ENCODE data around the gene STN1.

STN1 gene

DNA sequence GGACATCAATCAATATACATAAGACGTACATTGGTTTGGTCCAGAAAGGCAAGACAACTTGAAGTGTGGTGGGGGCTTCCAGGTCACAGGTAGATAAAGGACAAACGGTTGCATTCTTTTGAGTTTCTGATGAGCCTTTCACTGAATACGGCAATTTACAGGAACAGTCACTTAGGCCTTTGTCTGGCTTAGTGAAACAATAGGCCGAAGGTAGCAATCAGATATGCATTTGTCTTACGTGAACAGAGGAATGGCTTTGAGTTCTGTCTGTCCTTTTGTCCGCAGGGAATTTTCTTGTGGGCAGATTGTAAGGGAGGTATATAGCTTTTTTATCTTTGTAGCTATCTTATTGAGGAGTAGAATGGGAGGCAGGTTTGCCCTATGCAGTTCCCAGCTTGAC is 10.8 kb upstream of the STN1 start:
- no peak for DNase-seq

DNA sequence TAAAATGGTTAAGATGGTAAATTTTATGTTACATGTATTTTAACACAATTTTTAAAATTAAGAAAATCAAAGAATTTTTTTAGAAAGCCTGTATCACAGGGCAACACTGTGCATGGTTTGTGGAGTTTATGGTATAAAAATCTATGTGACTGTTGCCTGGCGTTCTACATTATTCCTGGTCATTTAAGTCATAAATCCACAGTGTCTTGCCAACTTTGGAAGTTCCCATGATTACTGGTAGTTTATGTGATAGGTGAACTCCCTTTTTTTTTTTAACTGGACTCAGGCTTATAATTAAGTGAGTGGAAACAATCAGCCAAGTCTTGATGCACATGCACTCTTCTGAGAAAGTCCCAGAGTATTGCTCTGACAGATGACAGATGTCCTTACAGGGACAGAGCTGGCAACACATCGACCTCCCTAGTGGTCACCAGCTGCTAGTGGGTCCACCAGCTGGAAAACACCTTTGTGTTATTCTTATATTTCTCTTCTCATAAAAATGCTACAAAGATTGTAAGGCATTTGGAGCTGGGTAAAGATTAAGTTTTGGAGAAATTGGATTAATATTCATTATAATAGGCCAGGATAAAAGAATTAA is 8.8 kb upstream of the STN1 start:
- no peak for DNase-seq

DNA sequence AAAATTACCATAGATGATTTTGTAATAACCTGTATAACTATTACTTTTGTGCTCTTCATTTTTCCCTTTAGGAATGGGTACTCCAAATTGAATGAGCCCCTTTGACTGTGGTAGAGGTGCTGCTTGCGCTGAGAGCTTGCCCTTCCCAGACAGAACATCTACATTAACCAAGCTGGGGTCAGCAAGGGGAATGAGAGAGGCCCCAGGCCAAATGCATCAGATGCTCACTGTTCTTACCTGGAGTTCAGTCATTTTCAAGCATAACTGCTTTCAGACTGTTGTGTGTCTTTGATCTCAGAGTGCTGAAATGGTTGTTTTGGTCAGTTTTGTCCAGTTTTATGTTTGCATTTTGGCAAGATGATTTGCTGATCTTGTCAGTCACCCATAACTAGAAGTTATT is 7.6 kb upstream of the STN1 start:
- no peak for DNase-seq

DNA sequence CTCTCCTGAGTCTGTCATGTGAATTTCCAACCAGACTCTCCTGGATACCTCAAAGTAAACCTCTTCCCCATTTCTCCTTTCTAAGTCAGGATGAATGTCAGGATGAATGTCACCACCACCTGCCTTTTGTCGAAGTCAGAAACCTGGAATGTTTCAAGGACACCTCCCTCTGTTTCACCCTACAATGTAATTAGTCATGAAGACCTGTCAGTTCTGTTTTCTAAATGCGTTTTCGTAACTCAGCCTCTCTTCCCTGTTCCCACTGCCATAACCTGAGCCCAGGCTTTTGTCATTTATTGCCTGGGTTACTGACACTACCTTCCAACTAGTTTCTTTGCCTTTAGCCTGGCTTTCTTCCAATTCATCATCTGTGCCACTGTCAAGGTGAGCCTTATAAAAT is 5.5 kb upstream of the STN1 start:
- no peak for DNase-seq

DNA sequence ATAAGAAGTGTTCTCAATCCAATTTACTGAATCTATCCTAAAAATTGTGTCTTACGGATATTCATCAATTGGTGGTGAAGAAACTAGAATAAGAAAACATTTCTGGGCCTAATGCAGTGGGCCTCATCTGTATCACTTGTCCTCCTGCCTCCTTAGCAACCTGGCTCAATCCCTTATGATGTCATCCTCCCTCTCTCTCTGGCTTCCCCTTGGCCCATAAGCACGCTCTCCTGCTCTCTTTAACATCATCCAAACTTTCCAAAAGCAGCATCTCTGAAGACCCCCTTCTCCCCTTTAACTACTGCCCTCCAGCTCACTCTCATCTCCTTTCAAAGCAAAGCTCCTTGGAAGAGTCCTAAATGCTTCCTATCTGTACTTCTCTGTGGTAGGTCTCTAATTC is 4.7 kb upstream of the STN1 start:
- DNase-seq = no peak

DNA sequence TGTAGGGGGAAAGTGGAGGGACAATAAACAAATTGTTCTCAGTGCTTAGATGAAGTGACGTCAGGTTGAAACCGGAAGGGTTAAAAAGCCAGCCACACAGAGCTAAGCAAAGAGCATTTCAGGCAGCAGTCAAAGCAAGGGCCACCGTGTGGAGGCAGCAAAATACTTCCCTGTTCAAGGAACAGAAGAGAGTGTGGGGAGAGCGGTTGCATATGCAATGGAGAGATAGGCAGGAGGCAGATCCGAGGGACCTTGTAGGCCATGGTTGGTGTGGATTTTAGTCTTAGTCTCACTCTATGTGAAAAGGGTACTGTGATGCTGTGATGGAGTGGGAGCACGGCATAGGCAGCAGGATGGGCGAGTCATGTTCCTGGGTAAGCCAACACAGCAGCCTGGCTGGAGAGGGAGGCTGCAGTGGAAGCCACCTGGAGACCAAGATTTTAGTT is 3.8 kb upstream of the STN1 start:
- no peak for DNase-seq

DNA sequence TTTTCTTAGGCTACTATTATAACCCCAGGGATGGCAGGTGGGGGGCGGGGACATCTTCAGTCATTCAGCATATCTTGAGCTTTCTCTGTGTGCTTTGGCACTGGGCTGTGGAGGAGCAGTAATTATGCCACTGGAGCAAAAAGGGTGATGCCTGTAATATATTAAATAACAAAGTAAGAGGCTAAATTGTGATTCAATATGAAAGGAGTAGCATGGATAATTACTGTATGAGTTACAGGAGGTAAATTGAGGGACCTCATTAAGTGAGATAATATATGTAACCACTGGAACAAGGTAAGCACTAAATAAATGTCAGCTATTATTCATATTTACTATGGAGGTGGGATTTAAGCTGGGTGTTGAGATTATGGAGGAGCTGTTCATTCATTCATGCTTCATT is 3.3 kb upstream of the STN1 start:
- no peak for DNase-seq

DNA sequence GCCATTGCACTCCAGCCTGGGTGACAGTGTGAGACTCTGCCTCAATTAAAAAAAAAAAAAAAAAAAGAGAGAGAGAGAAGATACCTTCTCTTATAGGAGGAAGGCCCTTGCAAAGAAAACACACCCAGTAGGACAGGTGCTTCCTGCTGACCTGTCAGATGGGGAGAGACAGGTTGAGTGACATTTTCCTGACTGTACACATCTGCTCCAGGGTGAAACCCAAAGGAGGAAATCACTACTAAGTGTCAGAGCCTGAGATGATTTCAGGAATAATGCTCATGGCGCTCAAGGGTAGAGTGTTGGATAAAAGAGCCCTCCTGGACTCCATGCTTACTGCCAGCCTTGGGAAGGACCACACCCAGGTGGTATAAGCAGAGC is 1.7 kb upstream of the STN1 start:
- no peak for DNase-seq

DNA sequence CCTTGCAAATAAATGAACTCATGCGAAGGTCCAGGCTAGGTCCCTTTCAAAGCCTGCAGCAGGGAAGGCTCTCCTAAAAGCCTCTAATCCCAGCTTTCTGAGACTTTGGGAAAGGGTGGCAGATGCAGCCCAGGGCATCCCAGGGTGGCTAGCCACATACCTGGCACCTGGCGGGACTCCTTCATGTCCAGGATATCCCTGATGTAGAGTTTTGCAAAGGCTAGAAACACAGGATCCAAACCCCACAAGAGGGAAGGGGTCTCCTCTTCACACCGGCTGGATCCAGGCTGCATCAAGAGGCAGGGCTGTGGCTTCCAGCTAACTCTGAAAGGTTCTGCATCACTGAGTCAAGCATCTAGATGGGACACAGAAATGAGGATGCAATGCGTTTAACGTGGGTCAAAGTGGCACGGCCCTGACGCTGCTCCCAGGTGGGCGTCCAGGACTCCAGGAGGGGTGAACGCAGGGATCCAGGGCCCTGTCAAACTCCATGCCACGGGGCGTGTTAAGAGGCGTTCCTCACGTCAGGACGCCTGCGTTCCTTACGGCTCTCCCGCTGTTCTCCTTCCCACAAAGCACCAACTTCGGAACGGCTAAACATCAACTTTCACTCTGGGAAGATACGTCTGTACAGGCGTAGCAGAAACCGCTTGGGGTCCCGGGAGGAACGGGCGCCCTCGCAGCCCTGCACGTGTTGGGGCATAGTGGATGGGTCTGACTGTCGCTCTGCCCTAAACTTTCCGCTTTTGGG is 507 bp downstream of the STN1 start:
- peak; percentile 71 for DNase-seq

DNA sequence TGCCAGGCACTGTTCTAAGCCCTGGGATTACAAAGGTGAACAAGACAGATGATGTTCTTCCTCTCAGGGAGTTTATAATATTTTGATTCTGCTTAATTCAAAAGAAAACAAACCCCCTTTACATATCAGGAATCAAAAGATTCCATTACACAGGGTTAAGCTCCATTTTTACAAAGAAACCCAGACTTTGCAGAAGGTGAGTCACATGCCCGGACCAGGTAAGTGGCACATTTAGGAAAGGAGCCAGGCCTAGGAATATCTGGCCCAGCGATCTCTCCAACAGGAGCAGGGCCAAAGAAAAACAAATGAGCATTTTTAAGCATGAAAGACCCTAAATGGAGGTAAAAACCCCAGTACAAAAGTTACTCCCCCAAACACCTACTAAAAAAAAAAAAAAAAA is 1.1 kb downstream of the STN1 start:
- DNase-seq = no peak

DNA sequence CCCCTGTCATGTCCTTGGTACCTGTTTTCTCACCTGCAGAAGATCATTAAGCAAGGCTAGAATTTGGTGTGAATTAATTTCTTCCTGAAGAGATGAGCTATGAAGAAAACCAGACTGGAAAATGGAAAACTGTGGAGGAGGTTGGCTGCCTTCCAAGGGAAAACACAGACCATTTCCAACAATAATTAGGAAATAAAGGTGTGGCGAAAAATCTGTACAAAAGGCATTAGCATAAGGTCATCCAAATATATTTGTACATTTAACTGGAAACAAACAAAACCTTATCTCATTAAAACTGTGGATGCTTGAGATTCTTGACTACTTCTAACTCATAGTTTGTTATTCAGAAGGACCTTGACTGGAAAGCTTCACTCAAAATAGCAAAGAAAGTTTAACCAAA is 1.7 kb downstream of the STN1 start:
- DNase-seq = no peak

DNA sequence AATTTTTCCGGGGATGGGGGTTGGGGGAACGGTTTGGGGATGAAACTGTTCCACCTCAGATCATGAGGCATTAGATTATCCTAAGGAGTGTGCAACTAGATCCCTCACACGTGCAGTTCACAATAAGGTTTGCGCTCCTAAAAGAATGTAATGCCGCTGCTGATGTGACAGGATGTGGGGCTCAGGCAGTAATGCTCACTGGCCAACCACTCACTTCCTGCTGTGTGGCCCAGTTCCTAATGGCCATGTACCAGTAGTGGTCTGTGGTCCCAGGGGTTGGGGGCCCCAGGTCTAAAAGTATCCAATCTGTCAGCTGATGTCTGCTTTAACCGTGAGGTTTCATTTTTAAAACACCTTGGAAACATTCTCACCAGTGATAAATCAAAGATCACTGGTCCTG is 2.2 kb downstream of the STN1 start:
- no peak for DNase-seq

DNA sequence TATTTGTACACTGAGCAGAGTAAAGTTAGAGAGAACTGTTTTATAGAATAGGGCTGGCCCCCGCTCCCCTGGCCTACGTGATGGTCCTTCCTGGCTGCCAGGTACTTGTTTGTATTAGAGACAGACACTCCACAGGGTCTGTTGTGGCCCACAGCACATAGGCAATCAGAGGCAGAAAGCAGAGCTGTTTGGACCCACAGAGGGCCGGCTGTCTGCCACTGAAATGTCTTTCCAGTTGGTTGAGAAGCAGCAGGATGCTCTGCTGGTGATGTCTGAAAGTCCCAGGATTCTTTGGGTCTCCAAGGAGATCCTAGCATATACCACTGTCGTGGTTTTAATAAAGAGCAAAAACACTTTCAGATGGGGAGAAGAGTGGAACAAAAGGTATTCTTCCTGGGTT is 5.2 kb downstream of the STN1 start:
- DNase-seq = no peak

DNA sequence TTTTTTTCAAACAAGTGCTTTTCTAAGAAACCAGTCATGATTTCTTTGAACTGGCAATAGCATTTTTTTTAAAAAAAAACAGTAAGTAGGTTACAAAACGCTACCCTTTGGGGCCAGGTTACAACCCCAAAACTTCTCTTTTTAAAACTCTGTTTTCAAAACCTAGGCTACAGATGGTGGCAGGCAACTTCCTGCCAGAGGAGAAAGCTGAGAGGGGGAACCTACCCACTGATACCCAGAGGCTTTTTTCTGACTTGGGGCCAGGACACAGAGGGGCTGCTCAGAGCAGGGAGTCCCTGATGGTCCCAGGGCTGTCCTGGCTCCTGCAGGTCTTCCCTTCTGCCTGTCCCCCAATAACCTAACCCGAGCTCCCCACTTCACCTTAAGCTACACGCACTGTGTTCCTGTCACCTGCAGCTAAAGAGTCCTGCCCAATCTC is 6.9 kb downstream of the STN1 start:
- DNase-seq = no peak

DNA sequence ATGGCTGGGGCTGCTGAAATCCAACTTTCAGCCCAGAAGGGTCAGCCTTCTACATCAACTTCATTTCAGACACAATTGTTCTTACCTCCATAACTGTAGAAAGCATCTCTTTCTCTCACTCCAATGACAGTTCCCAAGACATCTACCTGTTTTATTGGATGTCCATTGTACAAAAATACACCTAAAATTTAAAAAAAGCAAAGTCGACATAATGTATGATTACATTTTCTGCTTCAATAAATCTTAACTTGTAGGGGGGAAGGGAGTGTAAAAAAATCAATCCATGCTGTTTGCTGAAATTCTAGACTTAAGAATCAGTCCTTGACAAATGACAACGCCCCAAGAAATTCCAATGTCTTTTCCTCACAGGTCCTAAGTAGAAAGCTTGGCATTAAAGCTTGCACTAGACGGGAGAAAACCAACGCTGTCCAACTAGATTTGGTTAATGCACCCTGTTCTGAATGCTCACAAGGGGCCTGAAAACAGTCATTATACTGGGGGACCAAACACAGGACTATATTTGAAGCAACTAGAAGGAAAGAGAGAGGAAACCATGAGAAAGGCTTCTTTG is 7.5 kb downstream of the STN1 start:
- no peak for DNase-seq

DNA sequence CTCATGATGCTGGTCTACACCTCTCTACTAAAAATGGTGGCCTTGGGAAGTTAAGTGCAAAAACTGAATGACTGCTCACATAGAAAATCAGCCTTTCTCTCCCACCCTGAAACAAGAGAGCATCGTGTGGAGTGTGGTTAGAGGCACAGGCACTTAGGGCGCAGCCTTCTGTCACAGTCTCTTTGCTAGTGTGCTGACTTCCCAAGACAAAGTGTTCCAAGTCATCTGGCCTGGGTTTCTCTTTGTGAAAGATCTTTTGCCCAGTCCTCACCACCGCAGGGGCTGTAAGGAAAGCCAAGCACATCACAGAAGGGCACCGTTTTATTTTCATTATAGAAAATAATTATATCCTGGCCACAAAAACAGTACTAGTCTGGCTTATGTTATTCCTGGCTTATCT is 12.5 kb downstream of the STN1 start:
- no peak for DNase-seq

DNA sequence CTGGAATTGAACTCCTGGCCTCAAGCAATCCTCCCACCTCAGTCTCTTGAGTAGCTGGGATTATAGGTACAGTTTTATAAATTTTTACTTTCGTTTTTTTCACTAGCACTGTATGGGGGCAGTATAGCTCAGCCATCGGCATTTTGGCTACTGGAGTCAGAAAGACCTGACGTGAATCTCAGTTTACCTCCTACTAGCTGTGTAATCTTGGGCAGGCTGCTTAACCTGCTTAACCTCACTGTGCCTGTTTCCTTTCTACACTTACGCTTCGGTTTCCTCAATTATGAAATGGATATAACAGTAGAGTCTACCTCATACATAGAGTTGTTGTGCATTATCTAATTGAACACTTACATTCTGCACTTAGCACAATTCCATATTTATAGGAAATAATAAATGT is 16.7 kb downstream of the STN1 start:
- DNase-seq = no peak

DNA sequence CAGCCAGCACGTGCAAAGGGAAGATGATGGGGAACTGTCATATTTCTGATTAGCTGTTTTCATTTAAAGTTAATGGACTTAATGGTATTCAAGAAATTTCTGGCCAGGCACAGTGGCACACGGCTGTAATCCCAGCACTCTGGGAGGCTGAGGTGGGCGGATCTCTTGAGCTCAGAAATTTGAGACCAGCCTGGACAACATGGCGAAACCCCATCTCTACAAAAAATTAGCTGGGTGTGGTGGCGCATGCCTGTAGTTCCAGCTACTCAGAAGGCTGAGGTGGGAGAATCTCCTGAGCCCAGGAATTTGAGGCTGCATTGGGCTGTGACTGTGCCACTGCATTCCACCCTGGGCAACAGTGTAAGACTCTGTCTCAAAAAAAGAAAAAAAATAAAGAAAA is 18.7 kb downstream of the STN1 start:
- DNase-seq = no peak

DNA sequence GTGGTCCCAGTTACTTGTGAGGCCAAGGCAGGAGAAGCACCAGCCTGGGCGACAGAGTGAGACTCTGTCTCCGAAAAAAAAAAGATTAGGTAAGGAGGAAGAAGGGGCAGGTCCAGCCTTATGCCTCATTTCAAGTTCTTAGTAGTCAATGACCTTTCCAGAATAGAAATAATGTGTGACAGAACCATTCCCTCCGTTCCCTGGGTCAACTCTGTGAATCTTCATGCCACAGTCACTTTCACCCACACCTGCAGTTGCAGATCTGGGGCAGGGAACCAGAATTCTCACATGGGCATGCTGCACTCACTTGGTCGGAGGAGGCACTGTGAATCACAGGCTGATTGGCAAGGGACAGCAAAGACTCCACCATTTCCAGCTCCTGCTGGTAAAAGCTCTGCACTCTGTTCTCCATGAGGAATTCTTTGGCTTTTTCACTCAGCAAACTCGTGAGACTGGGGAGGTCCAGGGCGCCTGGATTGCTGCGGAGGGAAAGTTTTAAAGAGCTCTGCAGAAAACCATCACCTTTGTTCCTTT is 20.7 kb downstream of the STN1 start:
- DNase-seq = no peak

DNA sequence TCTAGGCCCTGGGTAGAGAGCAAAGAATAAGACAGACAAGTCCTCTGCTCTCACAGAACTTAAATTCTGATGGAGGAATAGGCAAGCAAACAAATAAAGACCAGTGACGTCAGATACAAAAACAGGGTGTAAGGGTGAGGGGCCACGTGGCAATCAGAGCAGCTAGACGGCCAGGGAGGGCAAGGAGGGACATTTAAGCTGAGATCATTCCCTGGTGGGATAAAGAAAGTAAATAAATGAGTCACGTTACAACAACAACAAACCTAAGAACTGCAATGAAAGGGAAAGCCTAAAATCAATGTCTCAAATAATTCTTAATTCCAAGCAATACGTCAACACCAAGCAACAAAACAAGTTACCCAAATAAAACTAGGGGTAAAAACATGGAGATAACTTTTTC is 21.8 kb downstream of the STN1 start:
- no peak for DNase-seq

DNA sequence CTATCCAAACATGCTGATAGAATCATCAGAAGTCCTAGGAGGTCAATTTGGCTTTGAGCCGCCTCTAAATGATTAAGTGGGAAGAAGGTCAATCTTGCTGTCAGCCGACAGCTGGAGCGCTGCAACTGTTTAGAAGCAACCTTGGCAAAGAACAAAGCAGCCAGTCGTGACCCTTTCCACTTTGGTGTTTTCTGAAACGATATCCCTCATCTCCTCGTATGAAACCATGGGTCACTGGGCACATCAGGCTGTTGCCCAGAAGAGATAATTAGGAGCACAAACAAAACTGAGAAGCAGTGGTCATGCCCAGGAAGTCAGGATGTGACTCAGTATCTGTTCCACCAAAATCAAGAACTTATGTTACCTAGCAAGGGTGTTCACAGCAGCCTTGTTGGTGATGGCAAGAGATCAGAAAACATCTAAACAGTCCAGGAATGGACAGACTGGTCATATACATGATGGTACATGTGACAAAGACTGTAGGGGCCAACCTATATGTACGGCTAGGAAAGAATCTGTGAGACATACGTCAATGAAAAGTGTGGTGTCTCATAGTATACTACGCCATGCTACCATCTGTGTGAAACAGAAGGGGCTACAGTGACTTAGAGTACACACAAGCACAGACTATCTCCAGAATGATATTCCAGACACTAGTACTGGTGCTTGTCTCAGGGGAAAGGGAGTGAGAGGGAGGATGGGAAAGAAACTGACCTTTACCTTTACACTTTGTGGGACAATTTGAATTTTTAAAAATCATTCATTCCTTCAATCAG is 22.4 kb downstream of the STN1 start:
- DNase-seq = peak; percentile 20

DNA sequence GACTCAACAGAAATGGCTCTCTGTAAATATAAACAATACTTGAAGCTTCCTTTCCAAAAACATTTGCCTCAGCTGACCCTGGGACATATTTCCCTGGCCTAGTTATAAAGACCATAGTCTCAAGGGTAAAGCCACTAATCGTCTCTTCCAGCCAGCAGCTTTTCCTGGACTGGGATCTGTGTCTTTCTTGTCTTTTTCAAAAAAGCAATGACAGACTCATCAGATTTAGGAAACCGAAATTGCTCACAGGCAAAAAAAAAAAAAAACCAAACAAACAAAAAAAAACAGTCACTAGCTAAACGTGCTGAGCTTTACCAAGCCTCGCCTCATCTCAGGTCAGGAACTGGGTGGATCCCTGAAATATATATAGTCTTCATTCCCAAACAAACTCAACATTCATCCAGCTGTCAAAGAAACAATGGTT is 23.5 kb downstream of the STN1 start:
- DNase-seq = no peak

DNA sequence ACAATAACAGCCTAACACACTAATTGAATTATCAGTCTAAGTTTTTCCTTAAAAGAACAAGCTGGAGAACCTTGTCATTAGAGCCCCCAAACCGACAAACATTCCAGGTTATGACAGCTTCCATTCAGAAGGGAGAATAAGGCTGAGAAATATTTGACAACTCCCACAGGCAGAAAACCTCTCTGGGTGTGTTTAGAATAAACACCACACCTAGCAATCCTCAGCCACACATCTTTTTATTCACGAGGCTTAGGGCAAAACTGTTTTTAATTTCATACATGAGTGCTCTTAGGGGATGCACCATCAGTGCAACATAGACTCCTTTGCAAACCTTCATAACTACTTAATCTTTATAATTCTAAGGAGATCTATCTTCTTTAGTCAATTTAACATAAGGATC is 24.2 kb downstream of the STN1 start:
- no peak for DNase-seq

DNA sequence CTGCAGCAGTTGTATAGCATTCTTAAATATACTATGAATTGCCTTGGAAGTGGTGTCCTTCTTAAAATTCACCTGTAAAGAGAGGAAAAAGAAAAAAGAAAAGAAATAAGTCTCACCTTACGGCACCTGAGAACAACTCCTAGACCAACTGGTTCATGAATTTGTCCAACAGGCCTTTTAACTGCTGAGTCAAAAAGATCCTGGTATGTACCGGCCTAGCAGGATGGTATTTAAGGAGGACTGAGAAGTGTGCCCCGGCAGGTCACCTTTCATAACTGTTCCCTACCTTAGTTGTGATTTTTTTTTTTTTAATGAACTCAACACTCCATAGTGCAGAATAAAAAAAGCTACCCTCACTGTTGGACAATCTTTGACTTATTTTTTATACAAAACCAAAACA is 25.8 kb downstream of the STN1 start:
- DNase-seq = no peak
